Spleen (tissue), 7 donors: Measurements from ENCODE around the gene MRI1.
"Not testable (repeated sequence)": the region's sequence is repeated elsewhere in the genome, so short reads cannot be mapped to it uniquely, and the experiment has no call there.

Source experiments
- CTCF ChIP-seq, 11 experiments: fragments of 200-600 bp in 7 of 11; fragments of 450-650 bp in 4 of 11; sonication (generic) in 4 of 11; IDR thresholded peaks in 8 of 11; conservative IDR thresholded peaks in 3 of 11; 1 replicate in 7 of 11; 2 replicates in 4 of 11; pipeline versions ENCODE4 v1.4.0 to v1.8.0; 2016 to 2021; ENCODE audit warnings: antibody characterized with exemption in 11 of 11, inconsistent platforms in 4 of 11, mild to moderate bottlenecking in 1 of 11
- POLR2A ChIP-seq, 3 donors: fragments of 450-650 bp; IDR thresholded peaks; one replicate each; pipeline ENCODE4 v1.5.1; 2017; ENCODE audit warnings: antibody characterized with exemption in 3 of 3, mild to moderate bottlenecking in 1 of 3
- POLR2AphosphoS5 ChIP-seq, 3 donors: sonication (generic); formaldehyde crosslinking; IDR thresholded peaks; one replicate each; pipeline ENCODE4 v1.5.1; 2017; ENCODE audit warnings: antibody characterized with exemption in 3 of 3
- donor health status: DM: no; HTN: no; CAD: no; lungs with moderate emphysema.
- donor health status: DM: no; HTN: no; CAD: no.
- donor health status: DM: no; HTN: no; CAD: no.

- TF ChIP-seq CTCF (IDR thresholded peaks at IDR 0.05 in 8 of 11, conservative IDR thresholded peaks at IDR 0.05 in 3 of 11); POLR2A (IDR thresholded peaks at IDR 0.05); POLR2AphosphoS5 (IDR thresholded peaks at IDR 0.05): not testable (repeated sequence)
These were observed 29.0 kb downstream of the MRI1 start for GRCh38 chr19:13793317-13793716.
